Urothelium cell line (cell line): ENCODE results near the gene NPIPB9.

Experiments
- DNase-seq: peaks from one replicate; pipeline ENCODE4 v3.0.0; 2011; ENCODE audit warnings: low spot score, mixed read lengths
- FAIRE-seq: peaks from 2 replicates; lab custom pipeline; 2011; peaks lifted over from hg19 to GRCh38; lab: Jason Lieb, UNC

The NPIPB9 gene

DNA sequence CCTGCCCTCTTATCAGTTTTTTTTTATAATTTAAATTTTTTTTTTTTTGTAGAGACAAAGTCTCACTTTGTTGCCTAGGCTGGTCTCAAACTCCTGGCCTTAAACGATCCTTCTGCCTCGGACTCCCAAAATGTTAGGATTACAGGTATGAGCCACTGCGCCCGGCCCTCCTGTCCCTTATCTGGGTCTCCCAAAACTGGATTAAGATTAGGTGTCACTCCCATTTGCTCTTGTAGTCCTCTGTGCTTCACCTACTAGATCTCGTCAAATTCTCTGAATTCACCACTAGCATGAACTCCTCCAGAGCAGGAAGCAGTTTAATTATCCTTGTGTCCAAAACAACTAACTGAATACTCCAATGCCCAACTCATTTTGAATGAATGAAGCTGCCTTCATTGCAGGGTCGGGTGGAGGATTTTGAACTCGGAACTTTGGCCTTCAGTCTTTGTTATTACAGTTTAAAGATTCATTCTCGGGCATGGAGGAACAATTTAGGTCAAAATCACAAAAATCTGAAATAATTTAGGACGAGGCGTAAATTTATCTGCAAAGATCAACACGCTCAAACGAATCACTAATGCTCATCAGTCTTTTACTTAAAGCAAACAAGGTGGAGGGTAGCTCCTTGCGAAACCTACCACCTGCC lies 70.4 kb downstream of the NPIPB9 start:
- DNase-seq (no peak), FAIRE-seq (no peak)
